ENCODE results near the gene TCP11L2.
"Not testable (repeated sequence)": the region's sequence is repeated elsewhere in the genome, so short reads cannot be mapped to it uniquely, and the experiment has no call there.

TCP11L2 gene

GRCh38 chr12:106345746-106346145 lies 43.2 kb downstream of the TCP11L2 start:
- no peak for DNase-seq

- DNase-seq, result no peak
These were observed 45.9 kb downstream of the TCP11L2 start for GRCh38 chr12:106348411-106348810.

- no peak for DNase-seq
These were observed 50.6 kb downstream of the TCP11L2 start for GRCh38 chr12:106353175-106353574.

- peak; percentile 98 for DNase-seq
These were observed 55.2 kb downstream of the TCP11L2 start, which contains the start of gene POLR3B for GRCh38 chr12:106357549-106358395. Gene POLR3B (plus strand): TSS chr12:106357748. CDS start chr12:106357880, 132 bp downstream.

- DNase-seq, result no peak
These were observed 56.1 kb downstream of the TCP11L2 start for GRCh38 chr12:106358396-106359241.

- no peak for DNase-seq
These were observed 57.3 kb downstream of the TCP11L2 start for GRCh38 chr12:106359646-106360399.

GRCh38 chr12:106360400-106360994 lies 58.0 kb downstream of the TCP11L2 start:
- no peak for DNase-seq

- no peak for DNase-seq
These were observed 60.4 kb downstream of the TCP11L2 start for GRCh38 chr12:106362971-106363370.

GRCh38 chr12:106364261-106364660 lies 61.7 kb downstream of the TCP11L2 start:
- no peak for DNase-seq

GRCh38 chr12:106369624-106370346 lies 67.3 kb downstream of the TCP11L2 start:
- DNase-seq, result no peak

GRCh38 chr12:106378788-106379187 lies 76.3 kb downstream of the TCP11L2 start:
- no peak for DNase-seq

GRCh38 chr12:106380954-106381353 lies 78.4 kb downstream of the TCP11L2 start:
- DNase-seq, result no peak

GRCh38 chr12:106381866-106382265 lies 79.3 kb downstream of the TCP11L2 start:
- DNase-seq, result not testable (repeated sequence)

GRCh38 chr12:106386813-106387535 lies 84.4 kb downstream of the TCP11L2 start:
- DNase-seq, result no peak

- no peak for DNase-seq
These were observed 85.4 kb downstream of the TCP11L2 start for GRCh38 chr12:106387848-106388377.

- DNase-seq, result no peak
These were observed 86.6 kb downstream of the TCP11L2 start for GRCh38 chr12:106389151-106389550.

- DNase-seq, result no peak
These were observed 90.2 kb downstream of the TCP11L2 start for GRCh38 chr12:106392759-106393158.

Data from left hindlimb (tissue), 1 donor.